HG02981 (cell line): Measurements from ENCODE around the gene CD96.
"Not testable (repeated sequence)": the region's sequence is repeated elsewhere in the genome, so short reads cannot be mapped to it uniquely, and the experiment has no call there.

Experiments
- ATAC-seq: cut with Tn5 transposase; IDR thresholded peaks from one replicate; pipeline ENCODE4 v1.9.1; 2021; ENCODE audit warnings: mild to moderate bottlenecking, moderate library complexity; ENCODE audit not compliant: unreplicated experiment

CD96 gene, protein sequence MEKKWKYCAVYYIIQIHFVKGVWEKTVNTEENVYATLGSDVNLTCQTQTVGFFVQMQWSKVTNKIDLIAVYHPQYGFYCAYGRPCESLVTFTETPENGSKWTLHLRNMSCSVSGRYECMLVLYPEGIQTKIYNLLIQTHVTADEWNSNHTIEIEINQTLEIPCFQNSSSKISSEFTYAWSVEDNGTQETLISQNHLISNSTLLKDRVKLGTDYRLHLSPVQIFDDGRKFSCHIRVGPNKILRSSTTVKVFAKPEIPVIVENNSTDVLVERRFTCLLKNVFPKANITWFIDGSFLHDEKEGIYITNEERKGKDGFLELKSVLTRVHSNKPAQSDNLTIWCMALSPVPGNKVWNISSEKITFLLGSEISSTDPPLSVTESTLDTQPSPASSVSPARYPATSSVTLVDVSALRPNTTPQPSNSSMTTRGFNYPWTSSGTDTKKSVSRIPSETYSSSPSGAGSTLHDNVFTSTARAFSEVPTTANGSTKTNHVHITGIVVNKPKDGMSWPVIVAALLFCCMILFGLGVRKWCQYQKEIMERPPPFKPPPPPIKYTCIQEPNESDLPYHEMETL

DNA sequence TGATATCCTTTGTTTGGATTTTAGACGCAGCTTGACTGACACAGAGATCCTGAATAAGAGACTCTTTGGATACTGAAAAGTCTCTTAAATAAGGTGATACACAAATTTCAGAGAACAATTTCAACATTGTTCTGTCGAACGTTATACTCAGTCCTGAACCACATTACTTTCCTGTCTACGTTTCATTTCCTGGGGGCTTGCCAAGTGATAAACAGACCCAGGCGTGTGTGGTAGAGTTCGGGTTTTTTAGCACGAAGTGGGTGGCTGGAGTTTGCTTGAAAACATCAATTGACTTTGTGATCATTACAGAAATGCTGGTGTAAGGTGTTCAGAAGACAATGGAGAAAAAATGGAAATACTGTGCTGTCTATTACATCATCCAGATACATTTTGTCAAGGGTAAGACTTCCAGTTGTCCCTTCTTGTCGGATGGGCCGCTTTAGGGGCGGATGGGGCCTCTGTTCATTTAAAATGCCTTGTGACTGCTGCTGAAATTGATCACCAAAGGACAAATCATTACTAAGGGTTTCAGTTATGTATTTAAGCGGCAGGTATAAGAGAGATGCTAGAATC is at the start of gene CD96:
Gene CD96 (plus strand): TSS at position 287 of the 573 bp plus-strand sequence. CDS start 52 bp downstream, at position 339.
- peak; percentile 30 for ATAC-seq

DNA sequence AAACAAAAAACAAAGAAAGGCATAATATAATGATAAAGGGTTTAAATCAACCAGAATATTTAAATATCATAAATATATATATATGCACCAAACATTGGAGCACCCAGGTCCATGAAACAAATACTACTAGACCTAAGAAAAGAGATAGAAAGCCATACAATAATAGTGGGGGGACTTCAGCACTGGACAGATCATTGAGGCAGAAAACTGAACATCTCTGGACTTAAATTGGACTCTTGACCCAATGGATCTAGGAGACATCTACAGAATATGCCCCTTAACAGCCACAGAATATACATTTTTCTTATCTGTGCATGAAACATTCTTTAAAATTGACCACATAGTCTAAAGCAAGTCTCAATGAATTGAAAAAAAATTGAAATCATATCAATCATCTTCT is 48.7 kb upstream of the CD96 start:
- ATAC-seq, result no peak

DNA sequence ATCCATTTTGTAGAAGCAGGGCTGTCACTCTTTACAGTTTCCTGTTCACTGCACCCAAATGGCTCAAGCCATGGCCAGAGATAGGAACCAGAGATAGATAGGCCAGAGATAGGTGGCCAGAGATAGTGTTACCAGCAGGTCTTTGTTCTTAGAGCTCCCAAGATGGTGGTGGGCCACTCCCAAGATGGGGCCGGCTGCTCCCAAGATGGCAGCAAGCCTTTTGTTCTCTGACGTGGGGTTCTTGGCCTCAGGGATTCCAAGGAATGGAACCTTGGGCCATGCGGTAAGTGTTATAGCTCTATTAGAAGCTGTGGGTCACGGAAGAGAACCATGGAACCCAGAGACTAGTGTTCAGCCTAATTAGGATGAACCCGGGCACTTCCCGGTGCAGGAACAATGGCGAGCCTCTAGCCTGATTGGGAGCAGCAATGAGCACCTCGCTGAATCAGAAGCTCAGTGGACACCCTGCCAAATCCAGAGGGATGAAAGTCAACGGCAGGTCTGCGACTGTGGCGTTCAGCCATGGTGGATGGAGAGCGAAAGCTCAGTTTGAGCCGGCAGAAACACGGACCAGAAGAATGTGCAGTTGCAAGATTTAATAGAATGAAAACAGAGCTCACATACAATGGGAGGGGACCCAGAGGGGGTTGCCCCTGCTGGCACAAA is 45.0 kb upstream of the CD96 start:
- no peak for ATAC-seq

DNA sequence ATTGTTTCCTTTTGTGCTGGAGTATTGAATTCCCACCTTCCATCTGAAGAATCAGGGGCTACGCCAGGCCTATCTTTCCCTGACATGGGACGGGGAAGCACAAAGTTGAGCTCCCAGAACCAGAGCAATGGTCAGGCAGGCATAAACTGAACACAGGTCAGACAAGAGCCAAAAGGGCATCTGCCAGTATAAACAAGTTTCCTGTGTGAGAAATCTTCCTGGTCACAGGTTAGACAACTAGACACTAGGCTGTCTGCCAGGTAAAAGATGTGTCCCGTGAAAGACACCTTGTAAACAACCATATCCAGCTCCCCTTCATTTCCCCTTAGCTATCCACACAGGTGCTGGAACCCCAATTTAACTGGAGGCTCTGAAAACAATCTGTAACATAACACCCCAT is 44.0 kb upstream of the CD96 start:
- ATAC-seq, result no peak

DNA sequence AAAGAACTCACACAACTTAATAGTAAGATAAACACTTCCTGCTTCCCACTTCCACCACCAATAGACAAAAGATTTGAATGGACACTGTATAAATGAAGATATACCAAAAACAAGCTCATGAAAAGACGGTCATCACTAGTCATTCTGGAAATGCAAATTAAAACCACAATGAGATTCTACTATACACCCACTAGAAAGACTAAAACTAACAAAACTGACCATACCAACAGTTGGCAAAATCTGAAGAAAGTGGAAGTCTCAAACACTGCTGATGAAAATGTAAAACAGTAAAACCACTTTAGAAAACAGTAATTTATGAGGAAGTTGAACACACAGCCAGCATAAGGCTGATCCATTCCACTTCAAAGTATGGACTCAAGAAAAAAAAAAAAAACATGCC is 35.6 kb upstream of the CD96 start:
- ATAC-seq, result peak; percentile 65

DNA sequence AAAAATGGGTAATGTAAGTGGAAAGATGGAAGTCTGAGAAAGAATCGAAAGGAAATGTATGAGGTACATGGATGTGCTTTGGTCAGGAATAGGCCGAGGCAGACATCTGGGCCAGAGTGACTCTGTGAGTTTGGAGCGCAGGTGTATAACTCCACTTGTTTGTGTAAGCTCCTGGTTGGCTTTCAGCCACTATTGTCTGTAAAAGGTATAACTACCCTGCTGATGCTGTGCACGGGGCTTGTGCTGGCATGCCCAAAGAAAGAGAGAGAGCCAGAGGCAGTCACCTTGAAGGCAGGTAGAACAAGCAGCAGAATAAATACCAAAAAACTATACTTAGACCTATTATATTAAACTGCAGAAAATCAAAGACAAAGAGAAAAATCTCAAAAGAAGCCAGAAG is 32.7 kb upstream of the CD96 start:
- no peak for ATAC-seq

DNA sequence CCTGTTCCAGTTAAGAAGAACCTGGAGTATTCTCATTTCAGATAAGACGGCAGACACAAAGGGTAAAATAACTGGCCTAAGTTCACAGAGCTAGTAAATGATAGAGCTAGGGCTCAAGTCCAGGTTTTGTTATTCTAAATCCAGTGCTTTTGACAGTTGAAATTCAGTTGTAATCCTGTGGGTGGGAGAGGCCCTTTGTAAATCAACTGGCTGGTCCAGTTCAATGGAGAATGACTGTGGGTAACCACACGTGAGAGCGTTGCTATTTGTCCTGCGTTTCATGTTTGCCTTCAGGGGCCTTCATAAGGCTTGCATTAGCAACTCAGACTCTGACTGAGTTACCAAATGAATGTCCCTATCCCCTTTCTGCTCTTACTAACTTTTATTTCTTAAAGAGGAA is 24.2 kb upstream of the CD96 start:
- ATAC-seq, result no peak

DNA sequence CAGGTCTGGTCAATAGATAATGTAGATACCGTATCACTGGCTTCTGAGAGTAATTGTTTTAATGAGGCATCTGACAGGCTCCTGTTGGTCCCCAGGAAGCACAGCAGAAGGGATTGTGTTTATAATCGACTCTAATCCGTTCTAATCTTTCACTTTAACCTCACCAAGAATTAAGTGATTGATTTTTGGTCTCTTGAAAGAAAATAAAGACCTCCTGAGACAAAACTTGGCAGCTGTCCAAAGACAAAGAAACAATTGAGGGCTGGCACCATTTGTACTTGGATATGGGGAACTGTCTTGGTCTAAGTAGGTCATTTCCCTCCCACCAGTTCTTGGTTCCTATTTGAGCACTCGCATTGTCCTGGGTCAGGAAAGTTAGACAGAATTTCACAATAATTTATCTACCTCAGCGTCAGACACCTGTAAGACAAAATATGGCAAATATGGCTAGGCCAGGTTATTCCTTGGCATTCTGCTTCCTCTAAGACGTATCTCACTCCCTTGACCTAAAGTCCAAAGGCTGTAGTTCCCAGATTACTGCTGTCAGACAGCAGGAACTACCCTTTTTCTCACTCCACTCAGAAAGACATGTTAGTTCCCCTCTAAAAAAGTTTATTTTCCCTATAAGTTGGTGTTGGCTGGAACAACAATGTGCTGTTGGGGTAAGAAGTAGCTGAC is 22.7 kb upstream of the CD96 start:
- ATAC-seq, result no peak

DNA sequence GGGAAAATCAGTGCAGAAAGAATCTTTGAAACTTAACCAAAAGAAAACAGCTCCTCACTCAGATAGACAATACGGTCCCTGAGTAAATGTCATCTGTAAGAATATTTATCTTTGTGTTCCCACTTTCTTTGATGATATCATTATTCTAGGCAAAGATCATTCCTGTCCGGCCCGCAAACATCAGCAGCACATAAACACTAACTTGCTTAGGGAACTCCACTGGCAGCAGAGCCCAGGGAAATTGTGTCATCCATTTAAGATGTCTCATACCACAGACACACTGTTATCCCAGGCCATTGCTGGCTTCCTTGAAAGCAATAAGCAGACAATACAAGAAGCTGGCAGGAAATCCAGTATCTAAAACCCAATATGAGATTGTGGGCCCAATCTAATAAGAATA is 20.1 kb upstream of the CD96 start:
- ATAC-seq, result no peak

DNA sequence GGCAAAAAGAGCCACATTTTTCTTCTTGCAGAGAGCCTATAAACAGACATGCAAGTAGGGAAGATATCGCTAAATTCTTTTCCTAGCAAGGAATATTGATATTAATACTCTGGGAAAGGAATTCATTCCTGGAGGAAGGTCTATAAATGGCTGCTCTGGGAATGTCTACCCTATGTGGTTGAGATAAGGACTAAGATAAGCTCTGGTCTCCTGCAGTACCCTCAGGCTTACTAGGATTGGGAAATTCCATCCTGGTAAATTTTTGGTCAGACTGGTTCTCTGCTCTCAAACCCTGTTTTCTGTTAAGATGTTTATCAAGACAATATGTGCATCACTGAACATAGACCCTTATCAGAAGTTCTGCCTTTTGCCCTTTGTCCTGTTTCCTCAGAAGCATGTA is 17.5 kb upstream of the CD96 start:
- ATAC-seq, result not testable (repeated sequence)

DNA sequence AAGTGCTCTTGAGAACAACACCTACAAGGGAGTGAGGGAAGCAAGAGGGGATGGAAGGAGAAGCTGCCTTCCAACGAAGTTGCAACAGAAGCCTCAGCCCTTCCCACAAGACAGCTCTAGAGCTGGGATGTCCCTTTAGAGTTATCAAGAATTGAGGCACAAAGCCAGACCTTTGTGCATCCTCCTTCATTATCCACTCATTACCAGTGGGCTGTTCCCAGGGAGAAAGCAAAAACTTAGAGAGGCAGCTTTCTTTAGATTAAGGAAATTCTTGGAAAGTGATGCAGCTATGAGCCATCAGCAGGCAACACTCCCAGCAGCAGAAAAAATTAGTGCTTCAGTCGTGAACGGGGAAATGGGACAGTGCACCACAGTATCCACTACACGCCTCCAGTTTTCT is 10.6 kb upstream of the CD96 start:
- no peak for ATAC-seq

DNA sequence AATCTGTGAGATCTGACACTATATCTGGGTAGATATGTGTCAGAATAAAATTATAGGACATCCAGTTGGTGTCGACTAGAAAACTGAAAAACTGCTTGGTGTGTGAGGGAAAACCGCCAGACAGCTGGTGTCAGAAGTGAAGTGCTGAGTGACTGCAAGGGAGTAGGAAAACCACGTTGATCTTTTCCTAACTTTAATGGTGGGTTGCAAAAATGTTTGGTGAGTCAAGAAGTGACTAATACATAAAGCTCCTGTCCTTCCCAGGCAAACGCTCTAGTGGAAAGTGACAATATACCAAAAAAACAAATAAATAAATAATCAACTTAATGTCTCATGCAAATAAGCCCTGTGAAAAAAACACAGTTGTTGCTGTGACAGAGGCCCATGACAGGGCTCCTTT is 7.3 kb upstream of the CD96 start:
- ATAC-seq, result no peak

DNA sequence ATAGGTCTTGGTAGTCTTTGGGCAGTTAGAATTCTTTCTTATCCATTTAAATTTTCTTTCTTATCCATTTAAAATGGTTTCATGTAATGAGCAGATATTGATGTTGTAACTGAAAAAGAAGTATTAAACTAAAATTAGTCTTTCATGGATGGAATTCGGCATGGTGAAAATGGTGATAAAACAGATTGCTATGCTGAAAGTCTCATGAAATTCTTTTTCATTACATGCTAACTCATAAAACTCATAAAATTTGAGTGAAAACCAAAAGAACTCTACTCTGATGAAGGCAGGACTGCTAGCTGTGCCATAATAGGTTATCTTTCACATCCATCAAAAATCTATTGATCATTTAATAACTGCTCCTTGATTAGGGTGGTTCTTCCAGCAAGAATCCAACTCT is 3.9 kb upstream of the CD96 start:
- ATAC-seq, result no peak

DNA sequence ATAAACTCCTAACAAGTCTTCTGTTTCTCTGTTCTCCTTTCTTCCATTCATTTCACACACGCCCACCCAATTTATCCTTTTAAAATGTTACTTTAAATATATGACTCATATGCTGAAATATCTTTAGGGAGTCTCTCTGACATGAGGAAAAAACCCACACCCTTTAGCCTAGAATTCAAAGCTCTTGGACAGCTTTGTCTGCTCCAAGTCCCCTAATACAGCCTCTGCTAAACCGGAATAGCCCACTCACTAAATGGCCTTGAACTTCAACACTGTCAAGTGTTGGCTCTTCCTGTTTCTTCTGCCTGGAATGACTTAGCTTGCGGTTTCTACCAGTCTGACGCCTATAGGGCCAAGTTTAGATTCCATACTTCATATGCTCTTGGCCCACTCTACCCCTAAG is 3.3 kb upstream of the CD96 start:
- ATAC-seq, result peak; percentile 34

DNA sequence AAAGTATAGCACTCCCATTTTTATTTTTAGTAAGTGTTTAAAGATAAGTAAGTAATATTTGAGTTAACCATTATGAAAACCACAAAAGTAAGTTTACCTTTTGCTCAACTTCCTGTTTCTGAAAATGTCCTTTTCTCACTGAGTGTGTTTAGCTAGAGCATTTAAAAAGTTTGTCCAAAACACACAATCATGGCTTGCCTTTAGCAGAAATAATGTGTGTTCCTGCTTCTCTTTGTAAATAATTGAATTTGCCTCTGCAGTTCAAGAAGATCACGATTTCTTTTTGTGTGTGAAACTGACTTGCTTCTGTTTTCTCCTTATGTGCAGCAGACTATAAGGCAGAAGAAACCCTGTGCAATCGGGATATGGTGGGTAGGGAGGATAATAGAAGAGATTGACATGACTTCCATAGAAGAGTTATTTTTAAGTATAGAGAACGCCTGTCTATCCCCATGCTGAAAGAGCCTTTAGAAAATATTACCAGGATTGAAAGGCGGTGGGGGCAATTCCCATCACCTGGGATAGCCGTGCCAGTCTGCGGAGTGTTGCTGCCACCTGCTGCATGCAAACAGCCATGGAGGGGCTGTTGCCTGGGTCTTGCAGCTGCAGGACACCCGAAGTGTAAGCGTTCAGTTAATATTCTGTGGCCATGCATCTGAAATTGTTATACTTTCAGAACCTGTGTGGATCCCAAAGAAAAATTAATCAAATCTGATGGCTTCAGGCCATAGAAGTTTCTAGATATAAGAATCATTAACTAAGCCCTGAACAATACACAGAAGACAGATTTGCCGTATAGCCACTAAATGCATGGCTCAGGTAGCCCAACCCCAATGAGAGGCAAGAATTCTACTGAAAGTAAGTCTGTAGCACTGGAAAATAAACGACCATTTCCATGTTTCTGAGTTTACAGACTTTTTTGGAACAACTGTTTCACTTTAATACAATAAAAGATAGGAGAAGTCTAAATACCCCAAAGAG is 2.4 kb upstream of the CD96 start:
- ATAC-seq, result peak; percentile 58

DNA sequence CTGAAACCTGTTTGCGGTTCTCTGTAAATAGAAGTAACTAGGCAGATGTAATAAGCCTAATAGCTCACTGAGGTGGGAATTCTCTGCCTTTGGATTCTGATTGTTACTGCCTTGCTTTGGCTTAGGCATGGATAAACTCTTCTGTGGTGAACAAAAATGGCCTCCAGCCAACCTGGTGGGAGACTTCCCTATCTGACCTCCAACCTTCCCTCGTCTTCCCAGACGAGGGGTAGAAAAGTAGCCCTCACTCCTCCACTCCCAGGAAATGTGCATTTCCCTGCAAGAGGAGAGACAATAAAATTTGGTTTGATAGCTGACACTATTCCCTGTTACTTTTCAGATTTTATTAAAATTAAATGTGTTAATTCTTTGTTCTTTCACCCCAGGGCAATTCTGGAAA is 606 bp upstream of the CD96 start:
- ATAC-seq, result no peak

DNA sequence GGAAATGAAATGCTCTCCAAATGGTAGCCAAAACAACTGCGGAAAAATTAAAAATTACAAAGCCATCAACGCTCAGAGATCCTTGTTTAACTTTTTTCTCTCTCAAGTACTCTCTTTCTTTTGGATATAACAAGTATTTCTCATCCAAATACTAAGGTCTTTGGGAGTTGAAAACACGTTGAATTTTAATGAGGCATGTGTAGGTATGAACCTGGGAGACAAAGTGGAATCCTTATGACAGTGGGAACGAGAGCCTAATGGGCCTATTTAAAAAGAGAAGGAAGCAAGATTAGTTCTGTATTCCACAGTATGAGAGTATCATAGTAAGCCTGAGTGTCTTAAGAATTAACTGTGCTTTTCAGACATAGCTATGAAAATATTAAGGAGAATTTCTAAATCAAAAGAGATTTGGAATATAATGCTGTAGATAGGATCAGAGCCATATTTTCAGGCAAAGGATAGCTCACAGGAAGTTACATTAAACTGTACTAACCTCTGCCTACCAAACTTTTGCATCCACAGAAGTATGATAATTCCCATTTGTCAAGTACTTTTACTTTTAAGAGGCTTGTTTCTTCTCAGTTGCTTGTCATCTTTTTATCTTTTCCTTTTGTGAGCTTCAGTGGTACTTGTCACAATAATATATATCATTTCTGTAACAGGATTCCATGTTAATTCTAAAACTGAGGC is 759 bp downstream of the CD96 start:
- no peak for ATAC-seq

DNA sequence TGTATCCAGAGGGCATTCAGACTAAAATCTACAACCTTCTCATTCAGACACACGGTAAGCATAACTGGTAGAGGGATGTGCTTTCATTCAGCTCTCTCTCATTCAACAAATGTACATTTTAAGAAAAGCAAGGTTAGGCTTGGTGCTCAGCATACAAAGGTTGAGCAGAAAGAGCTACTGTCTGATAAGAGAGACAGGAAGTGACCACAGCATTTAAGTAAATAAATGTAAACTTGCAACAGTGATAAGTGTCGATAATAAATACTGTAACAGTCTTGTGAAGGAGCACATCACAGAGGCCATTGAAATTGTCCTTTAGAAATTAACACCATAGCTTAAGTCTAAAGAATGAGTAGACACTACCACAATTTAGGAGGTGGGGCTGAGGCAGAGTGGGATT is 3.4 kb downstream of the CD96 start:
- no peak for ATAC-seq

DNA sequence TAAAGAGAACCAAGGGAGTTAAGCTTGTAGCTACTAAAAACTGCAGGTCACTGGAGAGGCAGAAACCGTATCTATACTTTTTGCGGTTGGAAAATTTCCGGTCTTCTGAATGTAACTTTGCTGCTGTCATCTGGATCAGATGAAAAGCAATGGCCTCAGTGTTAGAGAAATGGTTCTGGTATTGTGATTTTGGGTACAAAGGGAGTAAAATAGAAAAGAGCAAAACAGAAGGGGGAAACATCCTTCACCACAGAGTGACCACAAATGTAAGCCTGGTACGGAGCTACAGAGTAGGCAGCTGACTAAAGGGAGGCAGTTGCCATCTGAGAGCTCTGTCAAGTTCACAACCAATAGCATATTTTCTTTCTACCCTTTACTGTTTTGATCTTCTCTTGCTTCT is 5.6 kb downstream of the CD96 start:
- peak; percentile 59 for ATAC-seq

DNA sequence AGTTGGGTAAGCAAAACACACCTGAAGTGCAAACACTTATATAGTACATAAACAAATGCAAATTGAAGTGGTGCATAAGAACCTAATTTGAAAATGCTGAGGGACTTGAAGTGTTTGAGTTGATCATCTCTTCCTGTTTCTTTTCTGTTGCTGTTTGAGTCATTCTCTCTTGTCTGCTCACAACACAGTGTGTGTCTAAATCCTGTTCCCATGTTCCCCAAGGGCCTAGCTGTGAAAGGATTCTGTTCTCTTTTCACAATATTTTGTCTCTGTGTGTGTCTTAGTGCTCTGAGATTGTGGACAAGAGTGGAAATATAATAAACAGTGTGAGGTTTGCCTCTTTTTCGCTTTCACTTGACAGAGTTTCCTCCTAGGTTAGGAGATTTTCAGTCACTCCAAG is 6.1 kb downstream of the CD96 start:
- ATAC-seq, result peak; percentile 77
